ENCODE measurements around the gene KCNG2.

KCNG2 gene

DNA sequence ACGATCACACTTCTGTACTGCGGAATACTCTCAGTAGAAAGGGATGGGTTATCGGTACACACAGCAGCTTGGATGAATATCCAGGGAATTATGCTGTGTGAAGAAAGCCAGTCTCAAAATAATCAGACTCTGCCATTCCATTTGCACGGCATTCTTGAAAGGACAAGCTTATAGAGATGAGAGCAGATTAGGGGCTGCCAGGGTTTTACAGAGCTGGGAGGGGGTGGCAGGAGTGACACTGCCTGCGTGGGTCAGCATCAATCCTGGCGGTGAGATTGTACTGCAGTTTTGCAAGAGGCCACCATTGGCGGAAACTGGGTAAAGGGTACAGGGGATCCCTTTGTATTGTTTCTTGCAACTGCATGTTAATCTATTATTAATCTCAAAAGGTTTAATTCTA is 16.6 kb downstream of the KCNG2 start:
- no peak overlapping the region for H3K27ac ChIP-seq
- H3K9me3 ChIP-seq: no peaks in the 10 kb centered on the region
- TF ChIP-seq, protein P1, sequence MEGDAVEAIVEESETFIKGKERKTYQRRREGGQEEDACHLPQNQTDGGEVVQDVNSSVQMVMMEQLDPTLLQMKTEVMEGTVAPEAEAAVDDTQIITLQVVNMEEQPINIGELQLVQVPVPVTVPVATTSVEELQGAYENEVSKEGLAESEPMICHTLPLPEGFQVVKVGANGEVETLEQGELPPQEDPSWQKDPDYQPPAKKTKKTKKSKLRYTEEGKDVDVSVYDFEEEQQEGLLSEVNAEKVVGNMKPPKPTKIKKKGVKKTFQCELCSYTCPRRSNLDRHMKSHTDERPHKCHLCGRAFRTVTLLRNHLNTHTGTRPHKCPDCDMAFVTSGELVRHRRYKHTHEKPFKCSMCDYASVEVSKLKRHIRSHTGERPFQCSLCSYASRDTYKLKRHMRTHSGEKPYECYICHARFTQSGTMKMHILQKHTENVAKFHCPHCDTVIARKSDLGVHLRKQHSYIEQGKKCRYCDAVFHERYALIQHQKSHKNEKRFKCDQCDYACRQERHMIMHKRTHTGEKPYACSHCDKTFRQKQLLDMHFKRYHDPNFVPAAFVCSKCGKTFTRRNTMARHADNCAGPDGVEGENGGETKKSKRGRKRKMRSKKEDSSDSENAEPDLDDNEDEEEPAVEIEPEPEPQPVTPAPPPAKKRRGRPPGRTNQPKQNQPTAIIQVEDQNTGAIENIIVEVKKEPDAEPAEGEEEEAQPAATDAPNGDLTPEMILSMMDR (IDR thresholded peaks at IDR 0.05): no peak
- peaks cover under 1 to 8% of the 10 kb centered on the region in 2 experiments for H3K4me1 ChIP-seq (ENCODE audit: control insufficient read depth in 1 of 2, insufficient read depth in 1 of 2, low read depth in 1 of 2, low read length in 1 of 2)
- H3K4me3 ChIP-seq (ENCODE audit: low read depth in 1 of 2, low read length in 1 of 2): no peak overlapping the region
- H3K27me3 ChIP-seq: no peaks in the 10 kb centered on the region
- H3K36me3 ChIP-seq: no peaks in the 10 kb centered on the region

DNA sequence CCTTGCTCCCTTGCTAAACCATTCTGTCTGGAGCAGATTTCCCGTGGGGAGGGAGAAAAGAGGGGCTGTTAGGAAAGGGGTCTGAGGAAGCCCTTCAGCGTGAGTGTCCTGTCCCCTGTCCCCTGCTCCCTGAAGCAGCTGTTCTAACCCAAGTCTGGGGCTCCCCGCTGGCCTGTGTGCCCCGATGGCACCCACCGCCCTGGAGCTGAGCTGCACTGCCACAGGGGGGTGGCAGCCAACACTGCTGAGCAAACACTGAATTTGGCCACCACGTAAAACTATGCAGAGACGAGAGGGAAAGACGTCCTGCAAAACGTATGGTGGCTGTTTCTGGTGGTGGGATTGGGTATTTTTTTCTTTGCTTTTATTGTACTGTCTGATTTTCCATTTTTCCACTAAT is 17.9 kb downstream of the KCNG2 start:
- Histone ChIP-seq H3K4me3 (ENCODE audit: low read depth in 1 of 2, low read length in 1 of 2) (no peak overlapping the region), H3K27me3 (no peaks in the 10 kb centered on the region), H3K36me3 (no peaks in the 10 kb centered on the region), H3K9me3 (no peaks in the 10 kb centered on the region), H3K27ac (no peak overlapping the region), H3K4me1 (ENCODE audit: control insufficient read depth in 1 of 2, insufficient read depth in 1 of 2, low read depth in 1 of 2, low read length in 1 of 2) (peaks cover 14 to 21% of the 10 kb centered on the region in 2 experiments)
- TF ChIP-seq, protein P1 (IDR thresholded peaks at IDR 0.05): no peak

DNA sequence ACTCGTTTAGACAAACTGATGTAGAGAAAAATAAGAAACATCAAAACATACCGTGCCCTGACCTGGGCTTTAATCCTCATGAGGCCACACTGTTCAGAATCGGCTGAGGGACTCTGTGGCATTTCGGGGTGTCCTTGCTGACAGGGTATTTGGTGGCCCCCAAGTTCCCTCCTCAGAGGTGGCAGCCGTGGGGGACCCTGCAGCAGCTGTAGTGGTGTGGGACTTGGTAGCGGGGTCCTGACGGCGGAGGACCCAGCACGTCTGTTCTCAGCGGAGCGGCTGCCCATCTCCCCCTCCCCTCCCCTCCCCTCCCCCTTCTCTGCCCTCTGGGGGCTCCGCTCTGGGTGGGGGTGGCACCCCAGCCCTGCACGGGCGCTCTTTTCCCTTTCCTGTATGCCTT is 18.4 kb downstream of the KCNG2 start:
- TF ChIP-seq, protein P1 (IDR thresholded peaks at IDR 0.05): no peak

DNA sequence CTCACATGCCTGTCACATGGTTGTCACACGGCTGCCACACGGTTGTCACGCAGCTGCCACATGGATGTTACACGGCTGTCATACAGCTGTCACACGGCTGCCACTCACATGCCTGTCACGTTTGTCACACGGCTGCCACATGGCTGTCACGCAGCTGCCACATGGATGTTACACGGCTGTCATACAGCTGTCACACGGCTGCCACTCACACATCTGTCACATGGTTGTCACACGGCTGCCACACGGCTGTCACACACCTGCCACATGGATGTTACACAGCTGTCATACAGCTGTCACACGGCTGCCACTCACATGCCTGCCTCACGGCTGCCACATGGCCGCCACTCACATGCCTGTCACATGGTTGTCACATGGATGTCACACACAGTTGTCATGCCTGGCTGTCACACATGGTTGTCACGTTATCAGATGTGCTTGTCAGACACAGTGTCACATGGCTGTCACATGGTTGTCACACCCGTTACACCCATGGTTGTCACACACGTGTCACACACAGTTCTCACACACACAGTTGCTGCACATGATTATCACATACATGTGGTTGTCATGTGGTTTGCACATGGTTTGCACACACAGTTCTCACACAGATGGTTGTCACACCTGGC is 19.4 kb downstream of the KCNG2 start:
- H3K4me1 ChIP-seq (ENCODE audit: control insufficient read depth in 1 of 2, insufficient read depth in 1 of 2, low read depth in 1 of 2, low read length in 1 of 2): peaks cover 14 to 24% of the 10 kb centered on the region in 2 experiments
- no peak overlapping the region for H3K4me3 ChIP-seq (ENCODE audit: low read depth in 1 of 2, low read length in 1 of 2)
- H3K27ac ChIP-seq: no peak overlapping the region
- TF ChIP-seq, protein P1 (IDR thresholded peaks at IDR 0.05): no peak
- H3K9me3 ChIP-seq: no peaks in the 10 kb centered on the region
- H3K27me3 ChIP-seq: no peaks in the 10 kb centered on the region
- no peaks in the 10 kb centered on the region for H3K36me3 ChIP-seq

More for the DNA sequence above, 18.4 kb downstream of the KCNG2 start:
- no peaks in the 10 kb centered on the region for H3K9me3 ChIP-seq
- H3K4me1 ChIP-seq (ENCODE audit: control insufficient read depth in 1 of 2, insufficient read depth in 1 of 2, low read depth in 1 of 2, low read length in 1 of 2): peaks cover 14 to 24% of the 10 kb centered on the region in 2 experiments
- no peaks in the 10 kb centered on the region for H3K27me3 ChIP-seq
- no peak overlapping the region for H3K27ac ChIP-seq
- H3K4me3 ChIP-seq (ENCODE audit: low read depth in 1 of 2, low read length in 1 of 2): no peak overlapping the region
- no peaks in the 10 kb centered on the region for H3K36me3 ChIP-seq

DNA sequence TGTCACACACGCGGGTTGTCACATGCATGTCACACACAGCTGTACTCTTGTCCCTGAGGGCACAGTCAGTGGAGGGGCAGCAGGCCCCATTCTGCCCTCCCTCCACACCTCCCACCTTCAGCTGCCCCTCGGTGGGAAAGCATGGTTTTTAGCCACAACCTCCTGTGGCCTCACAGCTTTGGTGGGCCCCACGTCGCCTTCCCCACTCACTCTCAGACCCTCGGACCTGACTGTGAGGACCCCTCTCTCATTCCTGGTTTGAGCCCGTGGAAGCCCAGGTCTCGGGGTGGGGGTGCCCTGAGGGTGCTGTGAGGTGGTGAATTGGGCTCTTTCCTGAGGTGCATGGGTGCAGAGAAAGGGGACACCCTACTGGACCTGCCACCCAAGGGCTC is 19.9 kb downstream of the KCNG2 start:
- no peak overlapping the region for H3K4me3 ChIP-seq (ENCODE audit: low read depth in 1 of 2, low read length in 1 of 2)
- H3K4me1 ChIP-seq (ENCODE audit: control insufficient read depth in 1 of 2, insufficient read depth in 1 of 2, low read depth in 1 of 2, low read length in 1 of 2): peaks cover 14 to 27% of the 10 kb centered on the region in 2 experiments
- H3K27me3 ChIP-seq: no peaks in the 10 kb centered on the region
- H3K36me3 ChIP-seq: no peaks in the 10 kb centered on the region
- H3K9me3 ChIP-seq: no peaks in the 10 kb centered on the region
- TF ChIP-seq, protein P1 (IDR thresholded peaks at IDR 0.05): no peak
- H3K27ac ChIP-seq: no peak overlapping the region

All from neutrophil (primary cell).